SH-SY5Y (cell line): ENCODE data around the gene LGI4.

Experiments
- GATA2 ChIP-seq: IDR thresholded peaks from 2 replicates; pipeline ENCODE4 v1.6.1; 2011; ENCODE audit warnings: mild to moderate bottlenecking, low read depth, low read length
- GATA3 ChIP-seq: IDR thresholded peaks from 2 replicates; pipeline ENCODE4 v1.6.1; 2011; ENCODE audit warnings: low read depth, mild to moderate bottlenecking, low read length, moderate library complexity

LGI4 gene

GRCh38 chr19:35153701-35154524, 19.1 kb upstream of the LGI4 start:
- TF ChIP-seq GATA3 (no peak), GATA2 (no peak)

- TF ChIP-seq GATA2 (no peak), GATA3 (no peak)
Observed at GRCh38 chr19:35151273-35152065, 16.6 kb upstream of the LGI4 start.

- TF ChIP-seq GATA2 = no peak
Observed at GRCh38 chr19:35150445-35150844, 15.6 kb upstream of the LGI4 start.

- no peak for TF ChIP-seq GATA3
- no peak for TF ChIP-seq GATA2
Observed at GRCh38 chr19:35149463-35149862, 14.6 kb upstream of the LGI4 start.

GRCh38 chr19:35146746-35147459, 12.0 kb upstream of the LGI4 start:
- TF ChIP-seq GATA2 (no peak), GATA3 (no peak)

- TF ChIP-seq GATA2 = no peak
- TF ChIP-seq GATA3 = no peak
Observed at GRCh38 chr19:35144600-35145436, 10.0 kb upstream of the LGI4 start.

GRCh38 chr19:35144259-35144599, 9.4 kb upstream of the LGI4 start:
- no peak for TF ChIP-seq GATA3

- TF ChIP-seq GATA3 (no peak), GATA2 (no peak)
Observed at GRCh38 chr19:35143818-35144217, 9.0 kb upstream of the LGI4 start.

- no peak for TF ChIP-seq GATA2
- TF ChIP-seq GATA3 = no peak
Observed at GRCh38 chr19:35143231-35143715, 8.4 kb upstream of the LGI4 start, which contains the start of gene FXYD7. TSS of gene FXYD7 (plus strand) at chr19:35143255. CDS start at chr19:35143334, 79 bp downstream.

GRCh38 chr19:35142606-35143230, 7.9 kb upstream of the LGI4 start:
- TF ChIP-seq GATA2 (no peak), GATA3 (no peak)

- TF ChIP-seq GATA2 (no peak), GATA3 (no peak)
Observed at GRCh38 chr19:35141837-35142605, 7.2 kb upstream of the LGI4 start.
